K562 (cell line): ENCODE data around the gene FBXO4. TPM values are rescaled to one million over a fixed set of nuclear protein-coding genes. Genes with fewer than 3 reads are reported as not detected.

Source experiments
- BRD9 ChIP-seq: fragments of 450-650 bp; IDR thresholded peaks from 2 replicates; pipeline ENCODE4 v1.6.1; 2018; ENCODE audit warnings: low read depth; ENCODE audit not compliant: partially characterized antibody
- CCAR2 ChIP-seq: fragments of 200-400 bp; formaldehyde crosslinking; IDR thresholded peaks from 2 replicates; pipeline ENCODE4 v1.6.1; 2017; ENCODE audit warnings: mild to moderate bottlenecking, low read depth, low read length
- GTF2F1 ChIP-seq: IDR thresholded peaks from 2 replicates; pipeline ENCODE4 v1.6.1; 2011; ENCODE audit warnings: low read depth, low read length, improper control_type of control experiment
- HMBOX1 ChIP-seq: sonication (generic); IDR thresholded peaks from 2 replicates; pipeline ENCODE4 v1.6.1; 2016
- HMG20B ChIP-seq: fragments of 250-450 bp; sonication (Bioruptor Pico); IDR thresholded peaks from 2 replicates; pipeline ENCODE4 v1.5.0; 2021; ENCODE audit warnings: mild to moderate bottlenecking
- IFI16 ChIP-seq: fragments of 250-450 bp; sonication (Bioruptor Pico); IDR thresholded peaks from 2 replicates; pipeline ENCODE4 v2.1.2; 2022; ENCODE audit warnings: mild to moderate bottlenecking, inconsistent platforms
- KAT8 ChIP-seq: fragments of 450-650 bp; IDR thresholded peaks from 2 replicates; pipeline ENCODE4 v1.6.1; 2016; ENCODE audit warnings: low read depth, mild to moderate bottlenecking
- NFE2L1 ChIP-seq: fragments of 450-650 bp; IDR thresholded peaks from 2 replicates; pipeline ENCODE4 v1.6.1; 2016; ENCODE audit warnings: missing genetic modification characterization, low read depth, mild to moderate bottlenecking, missing compliant biosample characterization, moderate library complexity, borderline replicate concordance
- PCBP1 ChIP-seq: fragments of 200-400 bp; formaldehyde crosslinking; IDR thresholded peaks from 2 replicates; pipeline ENCODE4 v1.6.1; 2018; ENCODE audit warnings: mild to moderate bottlenecking, low read depth, low read length; ENCODE audit not compliant: poor library complexity, severe bottlenecking
- POU5F1 ChIP-seq: fragments of 150-350 bp; IDR thresholded peaks from 2 replicates; pipeline ENCODE4 v1.6.1; 2014; ENCODE audit warnings: borderline replicate concordance, low read length, low read depth, mild to moderate bottlenecking; ENCODE audit not compliant: partially characterized antibody
- PRPF4 ChIP-seq: fragments of 200-400 bp; formaldehyde crosslinking; IDR thresholded peaks from one replicate; pipeline ENCODE4 v1.6.1; 2017; ENCODE audit warnings: low read length, low read depth, mild to moderate bottlenecking; ENCODE audit not compliant: insufficient read depth, poor library complexity, severe bottlenecking
- SMARCC2 ChIP-seq: fragments of 450-650 bp; IDR thresholded peaks from 2 replicates; pipeline ENCODE4 v1.6.1; 2017; ENCODE audit warnings: antibody characterized with exemption, moderate library complexity, mild to moderate bottlenecking, low read depth
- TFAM ChIP-seq: fragments of 250-450 bp; sonication (Bioruptor Pico); conservative IDR thresholded peaks from 2 replicates; pipeline ENCODE4 v1.5.0; 2021; ENCODE audit warnings: mild to moderate bottlenecking, moderate library complexity
- THRB ChIP-seq: fragments of 450-650 bp; formaldehyde crosslinking; conservative IDR thresholded peaks from 2 replicates; pipeline ENCODE4 v1.4.0; 2022; ENCODE audit warnings: mild to moderate bottlenecking, missing genetic modification characterization
- ZFP91 ChIP-seq: sonication (generic); formaldehyde crosslinking; IDR thresholded peaks from 2 replicates; pipeline ENCODE4 v1.8.0; 2022; ENCODE audit warnings: mild to moderate bottlenecking, missing genetic modification reagents
- ZNF175 ChIP-seq: fragments of 200-800 bp; sonication (Bioruptor generic); IDR thresholded peaks from 2 replicates; pipeline ENCODE4 v1.6.1; 2016; ENCODE audit warnings: low read depth, mild to moderate bottlenecking, missing genetic modification characterization, missing compliant biosample characterization
- ZNF586 ChIP-seq: fragments of 450-650 bp; formaldehyde crosslinking; conservative IDR thresholded peaks from 2 replicates; pipeline ENCODE4 v1.4.0; 2020; ENCODE audit warnings: mild to moderate bottlenecking, moderate library complexity
- ZNF655 ChIP-seq: fragments of 250-450 bp; sonication (Bioruptor Pico); IDR thresholded peaks from 2 replicates; pipeline ENCODE4 v1.5.0; 2021
- polyA plus RNA-seq, 8 experiments: library from polyadenylated mRNA; depleted of rRNA in 4 of 8; stranded (reverse) in 5 of 8; unstranded in 3 of 8; fragments of >200 nt; fragmentation: Nextera tagmentation in 2 of 8; fragmentation: Illumina TruSeq in 1 of 8; extraction: Ambion mirVana in 2 of 8; extraction: Trizol in 1 of 8; gene quantifications; 2 replicates each; pipeline versions ENCODE4 v1.2.1 to v1.2.3, GENCODE V29; 2011 to 2014; ENCODE audit warnings: inconsistent platforms in 1 of 8, missing spikeins in 1 of 8
- total RNA-seq, 7 experiments: library from RNA; depleted of rRNA in 6 of 7; stranded (reverse); fragments of >200 nt in 6 of 7; fragmentation: Illumina TruSeq in 2 of 7; extraction: Trizol in 2 of 7; gene quantifications; 2 replicates each; pipeline versions ENCODE4 v1.2.1 to v1.2.3, GENCODE V29; 2011 to 2021; ENCODE audit warnings: low replicate concordance in 1 of 7

FBXO4 gene
- total and polyA plus RNA-seq, 9 of the 15 experiments (the other 6 are each of a cell fraction or from before 2014, with no cell fraction given) = 5.9 to 33.4 (median 19.6) TPM

GRCh38 chr5:41903892-41904799 lies 20.9 kb upstream of the FBXO4 start, which contains the start of gene RIMOC1 (continued):
- TF ChIP-seq BRD9 (peak; percentile 84), HMBOX1 (no peak; the same call in 1 of the 2 replicates), IFI16 (CRISPR knock-in tag) (no peak), NFE2L1 (tag) (no peak), POU5F1 (no peak), KAT8 (0 out of 2 replicates have a peak, but pooled peaks have one; percentile 44), SMARCC2 (peak; percentile 17; the same call in 1 of the 2 replicates), ZNF175 (CRISPR knock-in tag) (no peak), ZNF655 (CRISPR knock-in tag) (no peak), GTF2F1 (peak; percentile 49), TFAM (CRISPR knock-in tag) (no peak), HMG20B (CRISPR knock-in tag) (no peak), PCBP1 (no peak), PRPF4 (peak; percentile 63), THRB (0 out of 2 replicates have a peak, but pooled peaks have one; percentile 76), ZNF586 (CRISPR knock-in tag) (no peak), ZFP91 (CRISPR knock-in tag) (no peak), CCAR2 (no peak)
